A172 (cell line): ENCODE results near the gene PWP2. TPM values are rescaled to one million over a fixed set of nuclear protein-coding genes. Genes with fewer than 3 reads are reported as not detected.
"Not testable (repeated sequence)": the region's sequence is repeated elsewhere in the genome, so short reads cannot be mapped to it uniquely, and the experiment has no call there.

Experiments used
- DNase-seq: peaks from one replicate; pipeline ENCODE4 v3.0.0-alpha.2; 2015; ENCODE audit warnings: low spot score
- total RNA-seq: library from RNA; depleted of rRNA; stranded (reverse); fragments of >200 nt; shearing (Covaris generic); gene quantifications from 2 replicates; pipeline ENCODE4 v1.2.3, GENCODE V29; 2014

Gene PWP2
- total RNA-seq, 1 experiment from 2014 or later = 44.4 TPM

- DNase-seq = no peak
Observed at GRCh38 chr21:44083631-44084291, 23.4 kb upstream of the PWP2 start.

GRCh38 chr21:44084496-44085241, 22.5 kb upstream of the PWP2 start:
- no peak for DNase-seq

- DNase-seq = no peak
Observed at GRCh38 chr21:44085491-44086321, 21.5 kb upstream of the PWP2 start.

- DNase-seq = no peak
Observed at GRCh38 chr21:44086636-44087425, 20.4 kb upstream of the PWP2 start.

GRCh38 chr21:44087426-44088400, 19.5 kb upstream of the PWP2 start:
- no peak for DNase-seq

- no peak for DNase-seq
Observed at GRCh38 chr21:44088401-44088780, 18.8 kb upstream of the PWP2 start.

DNA sequence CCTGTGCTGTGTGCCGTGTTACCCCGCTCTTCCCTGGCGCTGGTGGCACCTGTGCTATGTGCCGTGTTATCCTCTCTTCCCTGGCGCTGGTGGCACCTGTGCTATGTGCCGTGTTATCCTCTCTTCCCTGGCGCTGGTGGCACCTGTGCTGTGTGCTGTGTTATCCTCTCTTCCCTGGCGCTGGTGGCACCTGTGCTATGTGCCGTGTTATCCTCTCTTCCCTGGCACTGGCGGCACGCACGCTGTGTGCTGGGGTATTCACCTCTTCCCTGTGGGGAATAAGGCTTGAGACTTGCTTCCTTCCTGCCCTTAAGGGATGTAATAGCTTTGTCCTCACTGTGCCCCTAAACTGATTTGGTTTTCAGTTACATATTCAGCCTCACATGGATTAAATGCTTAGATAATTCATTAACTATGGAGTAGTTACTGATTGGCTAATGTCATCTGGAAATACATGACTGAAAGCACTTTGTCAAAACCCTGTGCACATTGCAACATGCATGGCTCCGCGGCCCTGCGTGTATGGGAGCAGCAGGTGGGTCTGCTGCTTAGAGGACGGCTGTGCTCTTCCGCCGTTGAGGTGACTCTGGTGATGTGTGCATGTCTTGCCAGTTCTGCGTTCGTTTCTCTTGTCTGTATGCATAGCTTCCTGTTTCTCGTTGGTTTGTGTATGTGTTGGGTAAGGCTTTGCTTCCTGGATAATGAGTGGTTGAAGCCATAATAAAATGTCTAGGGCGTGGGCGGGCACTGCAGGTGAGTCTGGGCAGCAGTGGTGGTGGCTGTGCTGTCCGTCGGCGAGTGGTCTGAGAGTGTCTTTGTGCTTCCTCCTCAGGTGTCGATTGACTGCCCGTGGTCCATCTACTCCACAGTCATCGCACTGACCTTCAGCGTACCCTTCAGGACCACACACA, 17.9 kb upstream of the PWP2 start:
- no peak for DNase-seq

DNA sequence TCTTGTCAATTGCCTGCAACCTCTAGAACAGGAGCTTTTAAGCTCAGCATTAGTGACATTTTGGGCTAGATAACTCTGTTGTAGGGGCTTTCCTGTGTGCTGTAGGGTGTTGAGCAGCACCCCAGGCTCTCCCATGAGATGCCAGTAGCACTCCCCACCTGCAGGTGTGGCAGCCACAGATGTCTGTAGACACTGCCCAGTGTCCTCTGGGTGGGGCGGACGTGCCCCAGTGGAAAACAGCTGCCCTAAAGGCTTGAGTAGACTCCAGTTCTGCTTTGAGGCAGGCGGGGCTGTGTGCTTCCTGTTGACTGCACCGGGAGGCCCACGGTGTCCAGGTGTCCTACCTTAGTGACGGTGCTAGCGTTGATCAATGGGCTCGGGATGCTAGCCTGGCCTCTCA, 16.9 kb upstream of the PWP2 start:
- DNase-seq = no peak

DNA sequence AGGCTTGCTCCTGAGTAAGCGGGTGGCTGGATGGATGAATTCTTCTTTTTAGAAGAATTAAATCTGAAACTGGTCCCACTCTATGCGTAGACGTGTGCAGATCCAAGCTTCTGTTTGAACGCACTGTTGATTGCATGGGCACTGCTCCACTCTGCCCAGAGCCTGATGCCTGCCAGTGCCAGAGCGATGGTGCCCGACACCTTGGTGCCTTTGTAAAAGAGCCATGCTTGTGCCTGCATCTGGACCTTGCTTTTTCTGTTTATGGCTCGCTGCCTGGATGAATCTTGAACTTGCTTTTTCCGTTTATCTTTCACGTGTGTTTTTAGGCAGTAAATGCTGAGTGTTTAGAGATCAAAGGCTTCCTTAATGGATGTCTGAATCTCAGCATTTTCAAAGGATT, 15.0 kb upstream of the PWP2 start:
- DNase-seq = no peak

DNA sequence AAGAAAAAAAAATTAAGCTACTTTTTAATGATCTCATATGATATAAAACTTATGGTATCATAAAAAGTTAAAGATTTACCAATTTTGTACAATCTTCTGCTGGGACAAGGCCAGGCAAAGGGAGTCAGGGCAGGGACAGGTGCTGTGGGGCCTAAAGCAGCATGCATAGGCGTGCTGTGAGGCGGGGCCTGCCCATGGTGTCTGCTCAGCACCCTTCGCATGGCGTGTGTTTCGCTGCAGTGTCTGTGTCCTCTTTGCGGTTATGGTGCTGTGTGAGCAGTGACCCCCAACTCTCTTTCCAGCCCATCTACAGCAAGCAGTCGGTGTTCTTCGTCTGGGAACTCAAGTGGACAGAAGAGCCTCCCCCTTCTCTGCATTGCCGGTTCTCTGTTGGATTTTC, 13.4 kb upstream of the PWP2 start:
- no peak for DNase-seq

DNA sequence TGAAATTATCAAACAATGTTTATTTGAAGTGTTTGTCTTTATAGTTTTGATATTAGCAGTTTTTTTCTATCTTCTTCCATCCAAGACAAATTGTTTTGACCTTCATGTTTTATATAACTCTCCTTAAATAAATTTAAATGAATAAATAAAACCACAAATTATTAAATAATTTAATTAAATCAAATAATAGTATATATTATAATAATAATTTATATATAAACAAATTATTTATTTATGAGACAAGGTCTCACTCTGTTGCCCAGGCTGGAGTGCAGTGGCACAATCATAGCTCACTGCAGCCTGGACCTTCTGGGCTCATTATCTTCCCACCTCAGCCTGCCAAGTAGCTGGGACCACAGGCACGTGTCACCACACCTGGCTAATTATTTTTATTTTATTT, 12.4 kb upstream of the PWP2 start:
- no peak for DNase-seq

DNA sequence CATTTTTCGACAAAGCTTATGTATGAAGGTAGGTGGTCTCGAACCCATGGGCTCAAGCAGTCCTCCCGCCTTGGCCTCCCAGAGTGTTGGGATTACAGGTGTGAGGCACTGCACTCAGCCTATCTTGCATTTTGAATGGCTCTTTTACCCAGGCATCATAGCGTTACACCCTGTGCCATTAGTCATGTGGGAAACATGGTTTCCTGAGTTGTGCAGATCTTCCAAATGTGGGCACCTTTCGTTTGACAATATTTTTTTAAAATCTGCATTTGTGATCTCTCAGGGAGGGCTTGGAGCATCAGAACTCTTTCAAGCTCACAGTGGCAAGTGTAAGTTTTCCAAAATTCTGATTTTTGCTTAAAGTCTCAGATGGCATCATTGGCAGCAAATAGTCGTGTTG, 8.7 kb upstream of the PWP2 start:
- DNase-seq = not testable (repeated sequence)

DNA sequence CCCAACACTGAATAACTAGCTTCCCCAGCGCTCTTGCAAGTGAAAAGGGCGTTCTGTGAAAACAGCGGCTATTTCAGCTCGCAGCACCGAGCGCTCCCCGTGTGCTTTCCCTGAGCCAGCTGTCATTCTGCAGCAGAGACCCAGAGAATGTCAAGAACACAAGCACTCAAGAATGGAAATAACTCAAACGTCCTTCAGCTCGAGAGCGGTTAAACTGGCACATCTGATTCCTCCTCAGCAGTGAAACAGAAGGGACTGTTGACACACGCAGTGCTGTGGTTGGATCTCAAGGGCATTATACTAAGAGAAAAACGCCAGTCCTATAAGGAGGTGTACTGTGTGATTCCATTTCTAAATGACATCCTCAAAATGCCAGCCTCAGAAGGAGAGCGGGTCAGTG, 8.2 kb upstream of the PWP2 start:
- not testable (repeated sequence) for DNase-seq

- not testable (repeated sequence) for DNase-seq
Observed at GRCh38 chr21:44107589-44107988, 390 bp downstream of the PWP2 start.

- DNase-seq = not testable (repeated sequence)
Observed at GRCh38 chr21:44113702-44114371, 6.6 kb downstream of the PWP2 start.

GRCh38 chr21:44122131-44122530, 14.9 kb downstream of the PWP2 start:
- not testable (repeated sequence) for DNase-seq

DNA sequence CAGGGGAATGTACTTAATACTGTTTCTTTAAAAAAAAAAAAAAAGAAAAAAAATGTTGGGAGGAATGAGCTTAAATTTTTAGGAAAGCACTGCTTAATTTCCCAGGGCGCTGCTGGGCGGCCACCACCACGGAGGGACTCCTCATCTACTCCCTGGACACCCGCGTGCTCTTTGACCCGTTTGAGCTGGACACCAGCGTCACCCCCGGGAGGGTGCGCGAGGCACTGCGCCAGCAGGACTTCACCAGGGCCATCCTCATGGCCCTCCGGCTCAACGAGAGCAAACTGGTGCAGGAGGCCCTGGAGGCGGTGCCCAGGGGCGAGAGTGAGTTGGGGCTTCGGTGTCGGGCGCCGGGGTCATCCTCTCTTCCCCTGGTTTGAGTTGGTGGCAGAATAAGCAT, 20.6 kb downstream of the PWP2 start:
- DNase-seq = not testable (repeated sequence)

DNA sequence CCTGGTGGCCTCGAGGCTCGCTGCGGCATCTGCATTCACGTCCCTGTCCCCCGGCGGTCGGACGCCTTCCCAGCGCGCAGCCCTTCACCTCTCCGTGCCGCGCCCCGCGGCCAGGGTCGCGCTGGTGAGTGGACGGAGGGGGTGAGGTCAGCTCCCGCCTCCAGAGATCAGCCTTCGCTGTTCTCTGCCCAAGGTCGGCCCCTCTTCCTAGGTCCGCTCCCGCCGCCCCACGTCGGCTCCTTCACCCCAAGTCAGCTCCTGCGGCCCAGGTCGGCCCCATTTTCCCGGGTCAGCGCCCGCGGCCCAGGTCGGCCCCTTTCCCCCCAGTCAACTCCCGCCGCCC, 26.5 kb downstream of the PWP2 start:
- DNase-seq = not testable (repeated sequence)

- DNase-seq = not testable (repeated sequence)
Observed at GRCh38 chr21:44134732-44135131, 27.5 kb downstream of the PWP2 start.
